Renal cortical epithelial cell (primary cell): Measurements from ENCODE around the gene TTC7B. TPM values are rescaled to one million over a fixed set of nuclear protein-coding genes. Genes with fewer than 3 reads are reported as not detected.

Experiments used
- DNase-seq: peaks from one replicate; pipeline ENCODE4 v3.0.0-alpha.2; 2011; ENCODE audit warnings: low read depth
- total RNA-seq: library from RNA; depleted of rRNA; stranded (reverse); fragments of >200 nt; gene quantifications from 2 replicates; pipeline ENCODE4 v1.2.3, GENCODE V29; 2014

The TTC7B gene
- total RNA-seq, 1 donor from 2014 or later: 27.1 TPM

- no peak for DNase-seq
Measured at GRCh38 chr14:90617961-90618360, 198.3 kb downstream of the TTC7B start.

- no peak for DNase-seq
Measured at GRCh38 chr14:90616881-90617280, 199.3 kb downstream of the TTC7B start.

GRCh38 chr14:90616313-90616712 lies 199.9 kb downstream of the TTC7B start:
- DNase-seq: no peak

GRCh38 chr14:90615517-90616060 lies 200.6 kb downstream of the TTC7B start:
- DNase-seq: no peak

GRCh38 chr14:90614696-90615516 lies 201.3 kb downstream of the TTC7B start:
- no peak for DNase-seq

- no peak for DNase-seq
Measured at GRCh38 chr14:90613997-90614396, 202.2 kb downstream of the TTC7B start.

- DNase-seq: no peak
Measured at GRCh38 chr14:90613453-90613852, 202.8 kb downstream of the TTC7B start.

GRCh38 chr14:90612801-90613200 lies 203.4 kb downstream of the TTC7B start:
- DNase-seq: no peak

- DNase-seq: no peak
Measured at GRCh38 chr14:90611936-90612335, 204.3 kb downstream of the TTC7B start.

- DNase-seq: no peak
Measured at GRCh38 chr14:90611501-90611900, 204.7 kb downstream of the TTC7B start.

GRCh38 chr14:90610346-90611040 lies 205.7 kb downstream of the TTC7B start:
- DNase-seq: no peak

GRCh38 chr14:90609376-90609775 lies 206.9 kb downstream of the TTC7B start:
- DNase-seq: no peak

- no peak for DNase-seq
Measured at GRCh38 chr14:90608929-90609341, 207.3 kb downstream of the TTC7B start.

- DNase-seq: no peak
Measured at GRCh38 chr14:90608281-90608680, 207.9 kb downstream of the TTC7B start.

- DNase-seq: no peak
Measured at GRCh38 chr14:90607141-90607540, 209.1 kb downstream of the TTC7B start.

GRCh38 chr14:90606434-90606833 lies 209.8 kb downstream of the TTC7B start:
- DNase-seq: no peak

GRCh38 chr14:90605430-90605829 lies 210.8 kb downstream of the TTC7B start:
- no peak for DNase-seq

GRCh38 chr14:90604356-90604755 lies 211.9 kb downstream of the TTC7B start:
- DNase-seq: no peak

- peak; percentile 1 for DNase-seq
Measured at GRCh38 chr14:90603841-90604240, 212.4 kb downstream of the TTC7B start.

- DNase-seq: no peak
Measured at GRCh38 chr14:90603336-90603735, 212.9 kb downstream of the TTC7B start.

GRCh38 chr14:90602088-90602687 lies 214.0 kb downstream of the TTC7B start:
- no peak for DNase-seq

- no peak for DNase-seq
Measured at GRCh38 chr14:90601563-90601962, 214.7 kb downstream of the TTC7B start.

- no peak for DNase-seq
Measured at GRCh38 chr14:90600619-90601018, 215.6 kb downstream of the TTC7B start.
